IPS-15b (cell line): Measurements from ENCODE around the gene DGCR8.

Experiments
- H3K27me3 ChIP-seq: one replicate; pipeline ENCODE4 v1.6.1; 2013; ENCODE audit warnings: low read length; ENCODE audit not compliant: control insufficient read depth, insufficient read depth
- H3K36me3 ChIP-seq: one replicate; pipeline ENCODE4 v1.6.1; 2013; ENCODE audit warnings: low read length; ENCODE audit not compliant: control insufficient read depth, insufficient read depth
- H3K4me1 ChIP-seq: one replicate; pipeline ENCODE4 v1.6.1; 2013; ENCODE audit warnings: mild to moderate bottlenecking, low read length; ENCODE audit not compliant: control insufficient read depth, insufficient read depth
- H3K4me3 ChIP-seq: one replicate; pipeline ENCODE4 v1.5.1; 2013; ENCODE audit warnings: low read depth, low read length
- H3K9ac ChIP-seq: one replicate; pipeline ENCODE4 v1.6.1; 2013; ENCODE audit warnings: low read depth, mild to moderate bottlenecking, low read length
- H3K9me3 ChIP-seq: one replicate; pipeline ENCODE4 v1.6.1; 2013; ENCODE audit warnings: mild to moderate bottlenecking, low read length; ENCODE audit not compliant: control insufficient read depth, insufficient read depth

DGCR8 gene

GRCh38 chr22:20102203-20102780 is 22.3 kb downstream of the DGCR8 start:
- no peaks in the 10 kb centered on the region for H3K4me1 ChIP-seq
- H3K9ac ChIP-seq = no peak overlapping the region
- peaks cover 63% of the 10 kb centered on the region for H3K36me3 ChIP-seq
- no peaks in the 10 kb centered on the region for H3K27me3 ChIP-seq
- no peak overlapping the region for H3K4me3 ChIP-seq
- no peaks in the 10 kb centered on the region for H3K9me3 ChIP-seq

GRCh38 chr22:20105456-20106204 is 25.6 kb downstream of the DGCR8 start:
- Histone ChIP-seq H3K36me3 (peaks cover 75% of the 10 kb centered on the region), H3K9ac (no peak overlapping the region), H3K27me3 (no peaks in the 10 kb centered on the region), H3K4me3 (no peak overlapping the region), H3K4me1 (no peaks in the 10 kb centered on the region), H3K9me3 (no peaks in the 10 kb centered on the region)

- no peak overlapping the region for H3K4me3 ChIP-seq
- no peak overlapping the region for H3K9ac ChIP-seq
- no peaks in the 10 kb centered on the region for H3K27me3 ChIP-seq
- no peaks in the 10 kb centered on the region for H3K4me1 ChIP-seq
- H3K36me3 ChIP-seq = peaks cover 74% of the 10 kb centered on the region
- no peaks in the 10 kb centered on the region for H3K9me3 ChIP-seq
These were observed 26.3 kb downstream of the DGCR8 start for GRCh38 chr22:20106205-20106848.

GRCh38 chr22:20106849-20107237 is 26.8 kb downstream of the DGCR8 start:
- H3K9ac ChIP-seq = no peak overlapping the region
- H3K36me3 ChIP-seq = peaks cover 77% of the 10 kb centered on the region
- H3K4me1 ChIP-seq = no peaks in the 10 kb centered on the region
- H3K4me3 ChIP-seq = no peak overlapping the region
- H3K27me3 ChIP-seq = no peaks in the 10 kb centered on the region
- H3K9me3 ChIP-seq = no peaks in the 10 kb centered on the region

- H3K4me1 ChIP-seq = no peaks in the 10 kb centered on the region
- H3K36me3 ChIP-seq = peaks cover 78% of the 10 kb centered on the region
- no peak overlapping the region for H3K9ac ChIP-seq
These were observed 27.4 kb downstream of the DGCR8 start for GRCh38 chr22:20107471-20107901.

GRCh38 chr22:20107951-20108756 is 28.1 kb downstream of the DGCR8 start:
- Histone ChIP-seq H3K4me1 (no peaks in the 10 kb centered on the region), H3K9ac (no peak overlapping the region), H3K4me3 (no peak overlapping the region), H3K9me3 (no peaks in the 10 kb centered on the region), H3K36me3 (peaks cover 84% of the 10 kb centered on the region), H3K27me3 (no peaks in the 10 kb centered on the region)

More at GRCh38 chr22:20107471-20107901, 27.4 kb downstream of the DGCR8 start:
- Histone ChIP-seq H3K4me3 (no peak overlapping the region), H3K27me3 (no peaks in the 10 kb centered on the region), H3K9me3 (no peaks in the 10 kb centered on the region)

GRCh38 chr22:20108757-20109230 is 28.8 kb downstream of the DGCR8 start:
- Histone ChIP-seq H3K36me3 (peaks cover 84% of the 10 kb centered on the region), H3K4me3 (no peak overlapping the region), H3K9ac (no peak overlapping the region), H3K9me3 (no peaks in the 10 kb centered on the region), H3K27me3 (no peaks in the 10 kb centered on the region), H3K4me1 (no peaks in the 10 kb centered on the region)

- Histone ChIP-seq H3K4me1 (no peaks in the 10 kb centered on the region), H3K9me3 (no peaks in the 10 kb centered on the region), H3K4me3 (no peak overlapping the region), H3K36me3 (peaks cover 87% of the 10 kb centered on the region), H3K27me3 (no peaks in the 10 kb centered on the region), H3K9ac (no peak overlapping the region)
These were observed 29.6 kb downstream of the DGCR8 start for GRCh38 chr22:20109411-20110358.

- peaks cover 87% of the 10 kb centered on the region for H3K36me3 ChIP-seq
- H3K4me3 ChIP-seq = no peak overlapping the region
- no peaks in the 10 kb centered on the region for H3K9me3 ChIP-seq
- H3K27me3 ChIP-seq = no peaks in the 10 kb centered on the region
- no peaks in the 10 kb centered on the region for H3K4me1 ChIP-seq
- no peak overlapping the region for H3K9ac ChIP-seq
These were observed 30.4 kb downstream of the DGCR8 start for GRCh38 chr22:20110359-20110985.

GRCh38 chr22:20111045-20111688 is 31.1 kb downstream of the DGCR8 start:
- H3K4me1 ChIP-seq = no peaks in the 10 kb centered on the region
- H3K9me3 ChIP-seq = no peaks in the 10 kb centered on the region
- H3K27me3 ChIP-seq = no peaks in the 10 kb centered on the region
- H3K4me3 ChIP-seq = no peak overlapping the region
- H3K9ac ChIP-seq = no peak overlapping the region
- peaks cover 88% of the 10 kb centered on the region for H3K36me3 ChIP-seq
